GM04503 (cell line): ENCODE measurements around the gene CAPZA1.
"Not testable (repeated sequence)": the region's sequence is repeated elsewhere in the genome, so short reads cannot be mapped to it uniquely, and the experiment has no call there.

ENCODE experiments used
- DNase-seq: peaks from one replicate; pipeline ENCODE4 v3.0.0-alpha.2; 2012; ENCODE audit warnings: low read depth

CAPZA1 gene

GRCh38 chr1:112628516-112628915 is 8.9 kb downstream of the CAPZA1 start:
- DNase-seq, result no peak

GRCh38 chr1:112629256-112629655 is 9.6 kb downstream of the CAPZA1 start:
- no peak for DNase-seq

GRCh38 chr1:112633628-112634027 is 14.0 kb downstream of the CAPZA1 start:
- DNase-seq, result no peak

GRCh38 chr1:112634367-112634766 is 14.7 kb downstream of the CAPZA1 start:
- DNase-seq, result no peak

GRCh38 chr1:112636056-112636455 is 16.4 kb downstream of the CAPZA1 start:
- no peak for DNase-seq

- no peak for DNase-seq
Measured at GRCh38 chr1:112636597-112637253, 17.1 kb downstream of the CAPZA1 start.

GRCh38 chr1:112637254-112638109 is 17.9 kb downstream of the CAPZA1 start:
- peak; percentile 70 for DNase-seq

GRCh38 chr1:112638110-112638428 is 18.4 kb downstream of the CAPZA1 start:
- no peak for DNase-seq

GRCh38 chr1:112640437-112640836 is 20.8 kb downstream of the CAPZA1 start:
- not testable (repeated sequence) for DNase-seq

GRCh38 chr1:112643080-112643479 is 23.4 kb downstream of the CAPZA1 start:
- no peak for DNase-seq

GRCh38 chr1:112646225-112646624 is 26.6 kb downstream of the CAPZA1 start:
- no peak for DNase-seq

GRCh38 chr1:112651205-112651604 is 31.6 kb downstream of the CAPZA1 start:
- DNase-seq, result no peak

GRCh38 chr1:112665857-112666256 is 46.2 kb downstream of the CAPZA1 start:
- no peak for DNase-seq

GRCh38 chr1:112666946-112667345 is 47.3 kb downstream of the CAPZA1 start:
- DNase-seq, result no peak

- no peak for DNase-seq
Measured at GRCh38 chr1:112672009-112672408, 52.4 kb downstream of the CAPZA1 start.

GRCh38 chr1:112672842-112673241 is 53.2 kb downstream of the CAPZA1 start:
- DNase-seq, result no peak

- DNase-seq, result peak; percentile 45
Measured at GRCh38 chr1:112673592-112674439, 54.2 kb downstream of the CAPZA1 start.

- DNase-seq, result peak; percentile 27
Measured at GRCh38 chr1:112674440-112674985, 54.9 kb downstream of the CAPZA1 start, which contains the start of gene MOV10. Gene MOV10, plus strand, starts transcription at chr1:112674659. Its CDS starts 254 bp downstream, at chr1:112674913.

- no peak for DNase-seq
Measured at GRCh38 chr1:112674986-112675727, 55.5 kb downstream of the CAPZA1 start.

- no peak for DNase-seq
Measured at GRCh38 chr1:112675728-112676381, 56.2 kb downstream of the CAPZA1 start.

- DNase-seq, result no peak
Measured at GRCh38 chr1:112676543-112676942, 56.9 kb downstream of the CAPZA1 start.
